NCI-H128 (cell line): ENCODE results near the gene ICE1.
"Not testable (repeated sequence)": the region's sequence is repeated elsewhere in the genome, so short reads cannot be mapped to it uniquely, and the experiment has no call there.

ENCODE experiments used
- DNase-seq: peaks from one replicate; lab custom pipeline; 2025; ENCODE audit not compliant: unreplicated experiment; lab: John Stamatoyannopoulos, UW

The ICE1 gene

GRCh38 chr5:5395093-5395492 is 27.4 kb upstream of the ICE1 start:
- not testable (repeated sequence) for DNase-seq

DNA sequence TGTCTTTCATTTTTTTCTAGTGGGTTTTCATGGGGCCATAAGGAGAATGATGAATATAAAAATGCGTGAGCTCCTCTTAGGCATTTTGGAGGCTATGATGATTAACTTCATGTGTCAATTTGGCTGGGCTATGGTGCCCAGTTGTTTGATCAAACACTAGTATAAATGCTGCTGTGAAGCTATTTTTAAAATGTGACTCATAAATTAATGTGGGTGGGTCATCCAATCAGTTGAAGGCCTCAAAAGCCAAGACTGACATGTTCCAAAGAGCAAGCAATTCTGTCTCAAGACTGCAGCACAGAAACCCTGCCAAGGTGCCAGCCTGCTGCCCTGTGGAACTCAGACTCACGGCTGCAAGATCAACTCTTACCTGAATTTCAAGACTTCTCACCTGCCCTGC is 24.4 kb upstream of the ICE1 start:
- no peak for DNase-seq

GRCh38 chr5:5401095-5401494 is 21.4 kb upstream of the ICE1 start:
- DNase-seq, result no peak

- no peak for DNase-seq
These were observed 18.7 kb upstream of the ICE1 start for GRCh38 chr5:5403741-5404140.

- DNase-seq, result no peak
These were observed 18.1 kb upstream of the ICE1 start for GRCh38 chr5:5404381-5404780.

GRCh38 chr5:5405441-5405840 is 17.0 kb upstream of the ICE1 start:
- no peak for DNase-seq

DNA sequence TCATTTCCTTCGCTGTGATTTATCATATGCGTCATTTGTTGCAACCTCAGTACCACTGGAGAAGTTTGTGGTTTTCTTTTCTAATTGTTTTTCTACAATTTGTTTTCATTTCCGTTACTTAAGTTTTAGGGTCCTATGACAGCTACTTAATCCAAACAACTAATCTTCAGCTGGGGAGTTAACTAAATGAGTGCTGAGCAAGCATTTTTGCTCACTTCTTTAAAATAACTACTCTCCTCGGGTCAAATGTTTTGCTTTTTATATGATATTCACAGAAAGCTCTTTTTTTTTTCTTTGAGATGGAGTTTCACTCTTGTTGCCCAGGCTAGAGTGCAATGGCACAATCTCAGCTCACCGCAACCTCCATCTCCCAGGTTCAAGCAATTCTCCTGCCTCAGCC is 14.6 kb upstream of the ICE1 start:
- DNase-seq, result no peak

DNA sequence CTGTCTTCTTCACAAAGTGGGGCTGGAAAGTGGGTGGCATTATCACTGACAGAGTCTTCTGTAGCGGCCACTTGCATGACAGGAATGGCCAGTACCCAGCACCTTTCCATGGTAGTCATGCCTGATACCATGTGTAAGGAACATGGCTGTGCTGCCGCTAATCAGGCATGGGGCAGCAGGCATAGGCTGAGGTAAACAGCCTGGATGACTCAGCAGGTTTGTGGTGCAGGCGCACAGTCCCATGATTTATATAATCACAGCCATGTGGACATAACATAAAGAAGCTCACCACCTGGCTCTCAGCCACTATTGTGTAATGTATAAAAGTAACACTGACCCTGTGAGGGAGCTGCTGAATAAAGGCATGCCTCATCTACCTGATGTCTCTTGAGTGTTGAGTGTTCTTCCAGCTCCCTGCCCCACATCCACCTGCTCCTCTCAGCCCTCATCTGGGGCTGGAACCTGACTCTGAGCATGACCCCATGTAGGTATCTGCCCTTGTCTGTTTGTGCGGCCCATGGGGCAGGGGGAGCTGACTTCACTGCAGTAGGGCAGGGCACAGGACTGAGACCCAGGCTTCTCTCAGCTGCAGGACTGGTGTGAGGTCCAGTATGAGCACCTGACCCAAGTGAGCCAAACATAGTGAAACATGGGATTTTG is 13.2 kb upstream of the ICE1 start:
- no peak for DNase-seq

- not testable (repeated sequence) for DNase-seq
These were observed 8.6 kb upstream of the ICE1 start for GRCh38 chr5:5413856-5414255.

GRCh38 chr5:5414999-5415398 is 7.5 kb upstream of the ICE1 start:
- no peak for DNase-seq

- DNase-seq, result no peak
These were observed 5.7 kb upstream of the ICE1 start for GRCh38 chr5:5416733-5417132.

DNA sequence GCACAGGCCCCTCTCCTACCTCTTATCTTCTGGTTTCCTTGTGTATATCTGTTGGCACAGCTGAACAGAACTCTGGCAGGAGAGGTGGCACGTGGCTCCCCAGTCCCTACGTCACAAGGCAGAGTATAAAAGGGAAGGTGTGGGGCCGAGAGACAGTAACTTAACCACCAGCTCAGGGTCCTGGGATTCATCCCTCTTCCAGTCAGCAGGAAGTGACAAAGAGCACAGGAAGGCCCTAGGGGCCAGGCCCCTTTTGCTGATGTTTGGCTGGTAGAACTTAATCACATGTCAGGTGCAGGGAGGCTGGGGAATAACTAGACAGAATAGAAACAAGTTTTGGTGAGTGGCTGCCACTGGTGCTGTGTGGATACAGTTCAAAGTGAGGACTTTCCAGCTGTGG is 4.5 kb upstream of the ICE1 start:
- no peak for DNase-seq

DNA sequence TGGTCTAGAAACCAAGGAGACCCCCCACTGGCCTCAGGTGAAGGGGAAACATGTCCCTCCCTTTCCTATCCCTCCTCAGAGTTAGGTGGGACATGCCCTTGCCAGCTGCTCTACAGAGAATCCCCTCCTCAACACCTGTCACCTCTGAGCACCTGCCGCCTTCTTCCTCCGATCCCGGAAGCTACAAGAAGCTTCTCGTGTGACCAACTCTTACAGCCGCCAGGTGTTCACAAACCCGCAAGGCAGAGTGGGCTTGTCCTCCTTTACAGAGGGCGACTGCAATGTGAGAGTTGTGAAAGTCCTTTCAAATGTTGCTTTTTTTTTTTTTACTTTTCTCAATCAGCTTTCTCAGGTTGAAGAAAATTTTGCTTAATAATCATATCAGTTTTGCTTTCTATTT is 3.7 kb upstream of the ICE1 start:
- DNase-seq, result peak; percentile 36

DNA sequence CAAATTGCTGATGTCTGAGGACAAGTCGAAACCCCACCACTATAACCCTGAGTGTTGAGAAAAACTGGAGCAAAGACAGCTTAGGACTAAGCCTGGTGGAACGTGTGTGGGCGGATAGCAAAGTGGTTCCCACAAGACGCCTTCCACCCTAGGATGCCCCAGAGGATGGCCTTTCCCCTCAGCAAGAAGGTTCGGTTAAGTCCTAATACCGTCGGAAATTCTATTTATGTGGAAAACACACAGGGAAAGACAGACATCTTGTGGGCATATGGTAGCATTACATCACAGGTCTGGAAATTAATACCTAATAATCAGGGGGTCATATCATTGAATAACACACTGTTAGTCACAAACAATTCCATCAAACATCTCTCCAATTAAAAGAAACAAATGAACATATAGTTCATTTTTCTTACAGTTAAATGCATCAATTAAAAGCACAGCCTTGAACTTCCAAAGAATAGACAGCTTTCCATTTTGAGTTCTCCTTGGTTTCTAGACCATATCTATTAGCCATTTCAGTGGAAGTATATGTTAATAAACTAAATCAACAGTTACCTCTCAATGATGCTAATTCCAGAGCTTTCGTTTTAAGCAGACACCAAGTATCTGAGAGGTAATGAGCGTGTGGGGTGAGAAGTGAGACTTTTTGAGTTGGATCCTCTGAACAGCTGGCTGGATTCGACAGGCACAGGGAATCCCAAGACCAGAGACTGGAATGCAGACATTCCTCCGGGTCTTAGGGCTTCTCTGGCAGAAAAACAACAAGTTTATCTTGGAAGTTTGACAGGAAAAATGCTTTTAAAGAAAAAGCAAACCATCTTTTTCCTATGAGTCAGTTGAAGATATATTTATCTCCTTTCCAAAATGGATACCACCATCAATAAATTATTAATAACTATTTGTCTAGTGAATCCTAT is 2.9 kb upstream of the ICE1 start:
- peak; percentile 44 for DNase-seq

- DNase-seq, result no peak
These were observed 2.2 kb upstream of the ICE1 start for GRCh38 chr5:5420251-5420650.

DNA sequence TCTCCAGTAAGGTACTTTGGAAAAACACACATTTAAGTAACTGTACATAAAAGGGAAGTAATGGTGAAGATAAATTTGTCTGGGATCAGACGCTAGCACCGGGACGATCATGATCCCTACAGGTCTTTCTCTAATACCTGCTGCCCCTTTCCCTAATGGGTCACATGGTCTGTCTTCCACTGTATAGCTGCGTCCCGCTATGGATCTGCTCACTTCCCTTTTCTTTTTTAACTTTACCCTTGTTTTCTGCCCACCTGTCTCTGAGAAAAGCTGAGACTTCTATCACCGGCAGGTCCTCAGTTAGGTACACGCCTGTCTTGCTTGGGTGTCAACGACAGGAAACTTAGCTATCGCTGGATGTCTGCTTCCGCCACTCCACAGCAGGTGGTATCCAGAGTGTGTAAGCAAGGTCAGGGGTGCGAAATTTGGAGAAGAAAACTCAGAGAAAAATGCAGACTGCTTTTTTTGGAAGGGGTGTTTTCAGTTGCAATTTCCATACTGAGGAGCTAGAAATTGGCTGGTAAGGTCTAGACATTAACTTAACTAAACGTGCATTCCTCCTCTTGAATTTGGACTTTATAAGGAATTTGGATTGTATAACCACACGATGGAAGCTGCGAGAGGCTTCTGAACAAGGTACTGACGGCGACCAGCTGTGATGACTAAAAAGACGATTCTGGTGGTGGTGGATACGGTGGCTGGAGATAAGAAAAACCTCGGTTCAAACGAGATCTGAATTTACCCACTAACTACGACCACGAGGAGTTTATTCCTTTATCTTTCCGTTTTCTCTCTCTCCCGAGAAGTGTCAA is 1.1 kb upstream of the ICE1 start:
- DNase-seq, result no peak

- DNase-seq, result no peak
These were observed 490 bp downstream of the ICE1 start for GRCh38 chr5:5422819-5423515.

DNA sequence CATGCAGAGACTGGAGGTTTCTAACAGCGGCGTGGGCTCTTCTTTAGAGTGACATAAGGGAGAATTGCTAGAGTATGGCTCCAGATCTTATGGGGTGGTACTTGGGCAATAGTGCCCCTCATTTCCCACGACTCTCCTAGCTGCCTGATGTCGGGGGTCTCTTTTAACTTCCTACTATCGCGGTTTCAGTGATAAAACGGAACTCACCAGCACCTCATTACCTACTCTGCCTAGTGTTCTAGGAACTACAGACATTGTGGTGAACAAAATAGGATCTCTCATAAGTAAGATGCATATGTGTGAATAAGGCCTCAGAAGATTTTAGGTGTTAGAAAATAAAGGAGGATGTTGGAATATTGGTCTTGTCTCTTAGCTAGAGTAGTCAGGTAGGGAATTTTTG is 1.1 kb downstream of the ICE1 start:
- DNase-seq, result no peak

DNA sequence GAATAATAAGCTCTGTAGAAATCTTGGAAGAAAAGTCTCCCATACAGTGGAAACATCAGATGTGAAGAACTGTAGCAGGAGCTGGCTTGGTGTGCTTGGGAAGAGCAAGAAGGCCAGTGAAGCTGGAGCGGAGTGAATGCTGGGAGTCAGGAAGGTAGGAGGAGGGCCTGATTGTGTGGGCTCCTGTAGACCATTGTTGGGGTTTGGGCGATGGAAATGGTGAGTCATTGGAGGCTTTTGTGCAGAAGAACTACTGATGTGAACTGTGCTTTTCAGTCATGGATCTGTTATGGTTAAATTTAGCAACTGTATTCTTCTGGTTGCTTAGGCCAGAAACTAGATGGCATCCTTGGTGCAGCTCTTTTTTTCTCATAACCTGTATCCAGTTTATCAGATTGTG is 2.3 kb downstream of the ICE1 start:
- DNase-seq, result no peak

DNA sequence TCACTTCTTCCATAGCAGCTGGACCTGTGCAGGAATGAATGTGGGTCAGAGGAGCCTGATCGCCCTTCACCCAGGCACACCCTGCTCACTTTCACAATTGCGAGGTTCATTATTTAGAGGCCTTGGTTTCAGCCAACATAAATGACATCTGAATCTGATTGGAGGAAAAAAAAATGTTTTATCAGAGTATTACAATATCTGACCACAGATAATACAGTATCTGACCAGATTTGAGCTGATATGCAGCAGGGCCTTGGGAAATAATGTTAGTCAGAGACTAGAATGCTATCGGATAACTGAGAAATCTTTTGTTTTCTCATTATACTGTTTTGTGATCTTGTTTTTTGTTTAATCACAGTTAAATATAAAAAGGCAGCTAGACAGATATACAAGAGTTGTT is 7.7 kb downstream of the ICE1 start:
- DNase-seq, result no peak
